Liver (tissue), 9 donors: ENCODE measurements around the gene KSR1. TPM values are rescaled to one million over a fixed set of nuclear protein-coding genes. Genes with fewer than 3 reads are reported as not detected.

Experiments
- DNase-seq: peaks from one replicate; pipeline ENCODE4 v3.0.0-alpha.2; 2017; ENCODE audit warnings: low spot score
- H3K27ac ChIP-seq, 2 donors: one replicate each; pipeline ENCODE4 v1.7.0; 2013; ENCODE audit warnings: inconsistent platforms in 2 of 2, low read length in 2 of 2, control low read depth in 1 of 2, low read depth in 1 of 2, mild to moderate bottlenecking in 1 of 2
- H3K27me3 ChIP-seq, 4 donors: one replicate each; pipeline versions ENCODE4 v1.6.1 to v1.7.0; 2013; ENCODE audit warnings: low read length in 3 of 4, inconsistent platforms in 1 of 4, mild to moderate bottlenecking in 1 of 4, moderate library complexity in 1 of 4; ENCODE audit not compliant: control insufficient read depth in 4 of 4, insufficient read depth in 4 of 4
- H3K36me3 ChIP-seq, 4 donors: one replicate each; pipeline versions ENCODE4 v1.6.1 to v1.7.0; 2013; ENCODE audit warnings: low read length in 3 of 4, mild to moderate bottlenecking in 3 of 4, low read depth in 1 of 4, moderate library complexity in 1 of 4; ENCODE audit not compliant: control insufficient read depth in 4 of 4, insufficient read depth in 3 of 4
- H3K4me1 ChIP-seq, 4 donors: one replicate each; pipeline versions ENCODE4 v1.6.1 to v1.7.0; 2013; ENCODE audit warnings: low read length in 3 of 4, mild to moderate bottlenecking in 3 of 4, moderate library complexity in 1 of 4; ENCODE audit not compliant: control insufficient read depth in 4 of 4, insufficient read depth in 4 of 4
- H3K4me3 ChIP-seq, 3 donors: one replicate each; pipeline versions ENCODE4 v1.6.1 to v1.7.0; 2013; ENCODE audit warnings: low read length in 3 of 3, control low read depth in 1 of 3, low read depth in 1 of 3, mild to moderate bottlenecking in 1 of 3
- H3K9ac ChIP-seq, 2 donors: one replicate each; pipeline ENCODE4 v1.7.0; 2013; ENCODE audit warnings: low read length in 2 of 2, mild to moderate bottlenecking in 2 of 2, moderate library complexity in 2 of 2, control low read depth in 1 of 2, low read depth in 1 of 2
- H3K9me3 ChIP-seq, 4 donors: one replicate each; pipeline versions ENCODE4 v1.6.1 to v1.7.0; 2013; ENCODE audit warnings: low read length in 3 of 4; ENCODE audit not compliant: control insufficient read depth in 4 of 4
- ATF3 ChIP-seq: IDR thresholded peaks from 2 replicates; pipeline ENCODE4 v1.6.1; 2016; ENCODE audit warnings: antibody characterized with exemption
- EGR1 ChIP-seq, 2 donors: IDR thresholded peaks; 2 replicates each; pipeline ENCODE4 v1.6.1; 2016 to 2018; ENCODE audit warnings: antibody characterized with exemption in 2 of 2, low read depth in 2 of 2
- FOXA1 ChIP-seq: IDR thresholded peaks from 2 replicates; pipeline ENCODE4 v1.6.1; 2016; ENCODE audit warnings: antibody characterized with exemption
- FOXA2 ChIP-seq: IDR thresholded peaks from 2 replicates; pipeline ENCODE4 v1.6.1; 2016; ENCODE audit warnings: antibody characterized with exemption
- GABPA ChIP-seq, 2 donors: IDR thresholded peaks in 1 of 2; conservative IDR thresholded peaks in 1 of 2; 2 replicates each; pipeline ENCODE4 v1.6.1; 2016; ENCODE audit warnings: antibody characterized with exemption in 2 of 2, mild to moderate bottlenecking in 1 of 2, moderate library complexity in 1 of 2
- HNF4A ChIP-seq, 2 donors: conservative IDR thresholded peaks; 2 replicates each; pipeline ENCODE4 v1.6.1; 2016; ENCODE audit warnings: antibody characterized with exemption in 2 of 2, mild to moderate bottlenecking in 2 of 2
- HNF4G ChIP-seq: IDR thresholded peaks from 2 replicates; pipeline ENCODE4 v1.6.1; 2016; ENCODE audit warnings: antibody characterized with exemption
- JUND ChIP-seq, 2 donors: IDR thresholded peaks; 2 replicates each; pipeline ENCODE4 v1.6.1; 2016; ENCODE audit warnings: antibody characterized with exemption in 2 of 2
- NR2F2 ChIP-seq: IDR thresholded peaks from 2 replicates; pipeline ENCODE4 v1.6.1; 2016; ENCODE audit warnings: antibody characterized with exemption
- RAD21 ChIP-seq, 2 donors: IDR thresholded peaks; 2 replicates each; pipeline ENCODE4 v1.6.1; 2016; ENCODE audit warnings: antibody characterized with exemption in 2 of 2, mild to moderate bottlenecking in 2 of 2
- REST ChIP-seq: IDR thresholded peaks from 2 replicates; pipeline ENCODE4 v1.6.1; 2016; ENCODE audit warnings: antibody characterized with exemption, mild to moderate bottlenecking
- RXRA ChIP-seq, 2 donors: IDR thresholded peaks; 2 replicates each; pipeline ENCODE4 v1.6.1; 2017 to 2018; ENCODE audit warnings: antibody characterized with exemption in 2 of 2, mild to moderate bottlenecking in 1 of 2
- SP1 ChIP-seq: IDR thresholded peaks from 2 replicates; pipeline ENCODE4 v1.6.1; 2018; ENCODE audit warnings: antibody characterized with exemption, mild to moderate bottlenecking
- TAF1 ChIP-seq: conservative IDR thresholded peaks from 2 replicates; pipeline ENCODE4 v1.6.1; 2016; ENCODE audit warnings: antibody characterized with exemption, mild to moderate bottlenecking
- YY1 ChIP-seq: IDR thresholded peaks from 2 replicates; pipeline ENCODE4 v1.6.1; 2016; ENCODE audit warnings: antibody characterized with exemption, mild to moderate bottlenecking
- ZBTB33 ChIP-seq: IDR thresholded peaks from 2 replicates; pipeline ENCODE4 v1.6.1; 2016; ENCODE audit warnings: antibody characterized with exemption
- WGBS: extraction: QIAGEN DNeasy Blood & Tissue Kit; methylation state at CpG from one replicate; pipeline ENCODE4 v1.1.7; 2013; 5-methylcytosine and 5-hydroxymethylcytosine counted together
- polyA plus RNA-seq, 2 donors: library from polyadenylated mRNA; stranded (reverse) in 1 of 2; unstranded in 1 of 2; fragments of 200-250 nt in 1 of 2; fragments of >200 nt in 1 of 2; fragmentation: Nextera tagmentation in 1 of 2; extraction: Ambion mirVana in 1 of 2; gene quantifications; one replicate each; pipeline versions ENCODE4 v1.2.1 to v1.2.3, GENCODE V29; 2013 to 2015
- total RNA-seq, 2 donors: library from RNA; depleted of rRNA; stranded (reverse); fragments of >200 nt; gene quantifications; one replicate each; pipeline ENCODE4 v1.2.3, GENCODE V29; 2014
- TF ChIP-seq, protein P1 (sequence below): IDR thresholded peaks from 2 replicates; pipeline ENCODE4 v1.6.1; 2016; ENCODE audit warnings: antibody characterized with exemption
- TF ChIP-seq, protein P2 (sequence below): fragments of 150-350 bp; IDR thresholded peaks from 2 replicates; pipeline ENCODE4 v1.5.1; 2017; ENCODE audit warnings: improper control_type of control experiment, low read depth, low read length; ENCODE audit not compliant: missing input control
- donor health status: healthy.
- donor health status: healthy.
- donor health status: healthy.
- donor health status: healthy.
- donor health status: healthy.

The KSR1 gene
- total and polyA plus RNA-seq, 4 donors: 1.2 to 9.0 (median 4.1) TPM

DNA sequence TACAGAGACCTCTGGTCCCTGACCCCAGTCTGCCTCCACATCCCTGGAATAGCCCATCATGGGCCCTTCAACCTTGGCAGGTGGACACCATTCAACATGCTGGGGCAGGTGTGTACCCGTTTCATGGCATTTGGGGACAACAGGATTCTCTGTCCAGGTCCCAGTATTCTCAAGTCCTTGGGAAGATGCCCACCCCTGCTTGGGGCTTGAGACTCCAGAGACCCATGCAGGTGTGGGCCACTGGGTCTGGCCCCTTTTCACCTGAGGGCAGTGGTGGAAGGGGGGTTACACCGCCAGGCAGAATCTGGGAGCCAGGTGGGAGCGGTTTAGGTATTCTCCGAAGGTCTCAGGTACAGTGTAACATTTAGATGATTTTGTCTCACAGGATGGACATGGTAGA lies 37.1 kb upstream of the KSR1 start:
- no peak for DNase-seq
- H3K9ac ChIP-seq: no peak overlapping the region
- H3K4me3 ChIP-seq: no peak overlapping the region
- H3K4me1 ChIP-seq: no peaks in the 10 kb centered on the region
- no peaks in the 10 kb centered on the region for H3K27me3 ChIP-seq
- no peak overlapping the region for H3K27ac ChIP-seq
- 93% methylated on average over 4 of the region's 4 CpGs for WGBS
- no peaks in the 10 kb centered on the region for H3K36me3 ChIP-seq
- H3K9me3 ChIP-seq: no peaks in the 10 kb centered on the region
- TF ChIP-seq, protein P1, sequence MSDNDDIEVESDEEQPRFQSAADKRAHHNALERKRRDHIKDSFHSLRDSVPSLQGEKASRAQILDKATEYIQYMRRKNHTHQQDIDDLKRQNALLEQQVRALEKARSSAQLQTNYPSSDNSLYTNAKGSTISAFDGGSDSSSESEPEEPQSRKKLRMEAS: no peak
- no peak for TF ChIP-seq FOXA1
- no peak for TF ChIP-seq FOXA2
- TF ChIP-seq NR2F2: no peak
- no peak for TF ChIP-seq HNF4A (conservative IDR thresholded peaks at IDR 0.05)
- no peak for TF ChIP-seq HNF4G
- TF ChIP-seq REST: no peak
- no peak for TF ChIP-seq ATF3
- no peak for TF ChIP-seq ZBTB33
- TF ChIP-seq SP1: no peak
- TF ChIP-seq YY1: no peak
- no peak for TF ChIP-seq JUND (IDR thresholded peaks at IDR 0.05)
- no peak for TF ChIP-seq GABPA (IDR thresholded peaks at IDR 0.05 in 1 of 2, conservative IDR thresholded peaks at IDR 0.05 in 1 of 2)
- TF ChIP-seq EGR1 (IDR thresholded peaks at IDR 0.05; ENCODE audit: low read depth in 2 of 2): no peak
- TF ChIP-seq RXRA (IDR thresholded peaks at IDR 0.05): no peak
- no peak for TF ChIP-seq RAD21 (IDR thresholded peaks at IDR 0.05)
- TF ChIP-seq, protein P2, sequence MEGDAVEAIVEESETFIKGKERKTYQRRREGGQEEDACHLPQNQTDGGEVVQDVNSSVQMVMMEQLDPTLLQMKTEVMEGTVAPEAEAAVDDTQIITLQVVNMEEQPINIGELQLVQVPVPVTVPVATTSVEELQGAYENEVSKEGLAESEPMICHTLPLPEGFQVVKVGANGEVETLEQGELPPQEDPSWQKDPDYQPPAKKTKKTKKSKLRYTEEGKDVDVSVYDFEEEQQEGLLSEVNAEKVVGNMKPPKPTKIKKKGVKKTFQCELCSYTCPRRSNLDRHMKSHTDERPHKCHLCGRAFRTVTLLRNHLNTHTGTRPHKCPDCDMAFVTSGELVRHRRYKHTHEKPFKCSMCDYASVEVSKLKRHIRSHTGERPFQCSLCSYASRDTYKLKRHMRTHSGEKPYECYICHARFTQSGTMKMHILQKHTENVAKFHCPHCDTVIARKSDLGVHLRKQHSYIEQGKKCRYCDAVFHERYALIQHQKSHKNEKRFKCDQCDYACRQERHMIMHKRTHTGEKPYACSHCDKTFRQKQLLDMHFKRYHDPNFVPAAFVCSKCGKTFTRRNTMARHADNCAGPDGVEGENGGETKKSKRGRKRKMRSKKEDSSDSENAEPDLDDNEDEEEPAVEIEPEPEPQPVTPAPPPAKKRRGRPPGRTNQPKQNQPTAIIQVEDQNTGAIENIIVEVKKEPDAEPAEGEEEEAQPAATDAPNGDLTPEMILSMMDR: no peak
- TF ChIP-seq TAF1: no peak
